GM18861 (cell line): ENCODE measurements around the gene OR11H6.
"Not testable (repeated sequence)": the region's sequence is repeated elsewhere in the genome, so short reads cannot be mapped to it uniquely, and the experiment has no call there.

ENCODE experiments used
- ATAC-seq: cut with Tn5 transposase; IDR thresholded peaks from one replicate; pipeline ENCODE4 v1.9.1; 2021; ENCODE audit not compliant: unreplicated experiment

The OR11H6 gene, protein sequence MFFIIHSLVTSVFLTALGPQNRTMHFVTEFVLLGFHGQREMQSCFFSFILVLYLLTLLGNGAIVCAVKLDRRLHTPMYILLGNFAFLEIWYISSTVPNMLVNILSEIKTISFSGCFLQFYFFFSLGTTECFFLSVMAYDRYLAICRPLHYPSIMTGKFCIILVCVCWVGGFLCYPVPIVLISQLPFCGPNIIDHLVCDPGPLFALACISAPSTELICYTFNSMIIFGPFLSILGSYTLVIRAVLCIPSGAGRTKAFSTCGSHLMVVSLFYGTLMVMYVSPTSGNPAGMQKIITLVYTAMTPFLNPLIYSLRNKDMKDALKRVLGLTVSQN

DNA sequence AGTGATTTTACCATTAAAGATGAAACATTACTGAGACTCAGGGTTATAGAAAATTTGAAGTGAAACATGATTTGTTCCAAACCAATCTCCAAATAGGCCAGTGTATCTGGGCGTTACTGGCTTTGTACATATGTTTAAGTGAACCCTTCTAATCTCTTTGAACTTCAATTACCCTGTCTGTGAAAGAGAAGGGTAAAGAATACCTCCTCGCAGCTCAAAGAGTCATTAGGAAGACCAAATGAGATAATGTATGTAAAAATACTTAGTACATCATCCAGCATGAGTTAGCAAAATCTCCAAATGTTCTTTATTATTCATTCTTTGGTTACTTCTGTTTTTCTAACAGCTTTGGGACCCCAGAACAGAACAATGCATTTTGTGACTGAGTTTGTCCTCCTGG lies at the start of gene OR11H6:
TSS of gene OR11H6 (plus strand) at position 301 of the 400 bp plus-strand sequence. CDS start at position 301, 0 bp downstream.
- no peak for ATAC-seq

DNA sequence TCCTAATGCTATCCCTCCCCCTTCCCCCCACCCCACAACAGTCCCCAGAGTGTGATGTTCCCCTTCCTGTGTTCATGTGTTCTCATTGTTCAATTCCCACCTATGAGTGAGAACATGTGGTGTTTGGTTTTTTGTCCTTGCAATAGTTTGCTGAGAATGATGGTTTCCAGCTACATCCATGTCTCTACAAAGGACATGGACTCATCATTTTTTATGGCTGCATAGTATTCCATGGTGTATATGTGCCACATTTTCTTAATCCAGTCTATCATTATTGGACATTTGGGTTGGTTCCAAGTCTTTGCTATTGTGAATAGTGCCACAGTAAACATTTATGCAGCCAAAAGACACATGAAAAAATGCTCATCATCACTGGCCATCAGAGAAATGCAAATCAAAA lies 49.3 kb upstream of the OR11H6 start:
- ATAC-seq = not testable (repeated sequence)

DNA sequence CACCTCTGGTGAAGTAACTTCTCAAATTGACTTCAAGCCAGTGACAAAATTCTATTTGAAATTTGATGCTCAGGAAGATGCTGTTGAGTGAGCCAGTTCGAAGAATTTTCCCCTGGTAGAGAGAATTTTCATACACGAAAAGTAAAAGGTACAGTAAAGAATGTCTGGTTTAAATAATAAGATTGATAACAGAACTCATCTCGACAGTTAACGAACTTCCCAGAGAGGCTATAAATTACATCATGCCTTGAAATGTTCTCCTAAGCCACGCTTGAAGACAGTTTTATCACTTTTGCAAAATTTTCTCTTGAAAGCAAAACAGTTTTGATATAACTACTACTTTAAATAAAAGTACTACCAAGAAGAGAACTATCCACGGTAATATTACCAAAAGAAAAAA lies 47.2 kb upstream of the OR11H6 start:
- no peak for ATAC-seq

DNA sequence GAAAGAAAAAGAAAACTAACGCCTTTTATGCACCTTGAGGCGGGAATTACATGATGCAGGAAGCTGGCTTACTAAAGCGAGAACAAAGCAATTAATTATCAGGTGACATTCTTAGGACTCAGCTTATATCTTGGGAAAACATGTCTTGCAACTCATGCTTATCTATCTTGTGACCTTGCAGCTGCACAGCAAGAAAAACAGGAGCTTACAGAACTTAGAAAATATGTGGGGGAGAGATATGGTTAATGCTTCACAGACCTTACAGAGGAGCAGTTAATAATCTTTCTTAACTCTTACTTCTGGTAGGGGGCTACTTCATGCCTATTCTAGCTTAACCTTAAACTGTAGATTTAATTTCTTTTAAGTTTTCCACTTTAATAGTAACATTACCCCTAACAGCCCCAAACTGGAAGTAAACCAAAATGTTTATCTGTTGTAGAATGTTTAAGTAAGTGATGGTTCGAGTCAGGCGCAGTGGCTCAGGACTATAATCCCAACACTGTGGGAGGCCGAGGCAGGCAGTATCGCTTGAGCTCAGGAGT lies 46.0 kb upstream of the OR11H6 start:
- no peak for ATAC-seq

DNA sequence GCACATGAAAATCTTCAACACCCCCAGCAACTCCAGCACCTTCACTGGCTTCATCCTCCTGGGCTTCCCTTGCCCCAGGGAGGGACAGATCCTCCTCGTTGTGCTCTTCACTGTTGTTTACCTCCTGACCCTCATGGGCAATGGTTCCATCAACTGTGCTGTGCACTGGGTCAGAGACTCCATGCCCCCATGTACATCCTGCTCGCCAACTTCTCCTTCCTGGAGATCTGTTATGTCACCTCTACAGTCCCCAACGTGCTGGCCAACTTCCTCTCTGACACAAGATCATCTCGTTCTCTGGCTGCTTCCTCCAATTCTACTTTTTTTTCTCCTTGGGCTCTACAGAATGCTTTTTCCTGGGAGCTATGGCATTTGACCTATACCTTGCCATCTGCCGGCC lies 44.3 kb upstream of the OR11H6 start:
- ATAC-seq = no peak

DNA sequence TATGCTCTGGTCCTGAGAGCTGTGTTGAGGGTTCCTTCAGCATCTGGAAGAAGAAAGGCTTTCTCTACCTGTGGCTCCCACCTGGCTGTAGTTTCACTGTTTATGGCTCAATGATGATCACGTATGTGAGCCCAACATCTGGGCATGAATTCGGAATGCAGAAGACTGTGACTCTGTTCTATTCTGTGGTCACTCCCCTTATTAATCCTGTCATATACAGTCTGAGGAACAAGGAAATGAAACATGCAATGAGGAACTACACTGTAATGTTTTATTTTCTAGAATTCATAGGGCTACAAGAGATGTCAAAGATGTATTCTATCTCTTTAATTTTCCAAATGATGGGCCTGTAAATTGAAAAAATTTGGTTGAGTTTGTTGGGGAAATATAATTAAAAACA lies 43.6 kb upstream of the OR11H6 start:
- no peak for ATAC-seq

DNA sequence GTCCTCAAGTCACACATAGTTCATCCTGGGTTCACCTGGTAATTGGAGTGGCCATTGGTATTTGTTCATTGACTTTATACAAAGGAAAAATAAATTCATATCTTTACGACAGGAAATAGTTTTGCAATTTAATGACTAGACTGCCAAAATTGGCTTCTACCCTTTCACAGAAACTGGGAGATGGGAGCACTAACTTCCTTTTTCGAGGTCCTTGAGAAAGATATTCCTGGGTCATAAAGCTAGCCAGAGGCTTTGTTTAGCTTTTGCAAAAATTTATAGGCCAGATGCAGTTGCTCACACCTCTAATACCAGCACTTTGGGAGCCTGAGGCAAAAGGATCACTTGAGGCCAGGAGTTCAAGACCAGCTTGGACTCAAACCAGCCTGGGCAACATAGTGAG lies 43.0 kb upstream of the OR11H6 start:
- ATAC-seq = no peak

DNA sequence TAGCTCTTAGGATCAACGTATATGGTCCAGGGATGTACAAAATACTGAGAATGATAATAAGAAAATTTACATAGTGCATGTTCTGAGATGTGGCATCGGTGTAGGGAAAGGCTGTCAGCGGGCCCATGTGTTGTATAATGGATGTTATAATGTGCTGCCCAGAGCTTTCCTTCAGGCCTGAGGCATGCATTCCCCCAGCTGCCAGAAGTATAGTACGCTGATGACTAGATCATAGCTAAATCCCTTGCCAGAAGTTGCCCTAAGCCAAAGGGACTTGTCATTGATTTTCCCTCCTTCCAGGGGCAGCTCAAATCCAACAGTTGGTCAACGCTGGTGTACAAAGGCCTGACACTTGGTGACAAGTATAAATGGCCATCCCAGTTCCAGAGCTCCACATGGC lies 39.3 kb upstream of the OR11H6 start:
- no peak for ATAC-seq

DNA sequence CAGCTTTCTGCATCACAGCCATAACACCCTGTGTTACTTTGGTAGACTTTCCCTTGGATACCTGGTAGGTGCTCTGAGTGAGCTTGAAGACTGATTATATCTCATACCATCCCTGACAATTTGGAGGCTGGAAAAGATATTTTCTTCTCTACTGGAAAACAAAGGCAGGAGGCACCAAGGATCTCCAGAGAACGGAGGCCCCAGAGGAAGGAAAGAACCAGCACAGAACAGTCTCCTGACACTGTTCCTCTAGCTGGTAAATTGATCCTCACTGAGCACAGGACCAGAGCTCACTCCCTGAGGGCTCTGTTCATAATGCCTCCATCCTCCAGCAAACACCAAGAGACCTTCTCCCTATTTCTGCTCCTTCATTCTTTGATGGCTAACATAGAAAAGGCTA lies 32.9 kb upstream of the OR11H6 start, which contains the start of gene OR11G2:
TSS of gene OR11G2 (plus strand) at position 301 of the 400 bp plus-strand sequence. CDS start 6,542 bp downstream, outside the sequence.
- ATAC-seq = no peak

DNA sequence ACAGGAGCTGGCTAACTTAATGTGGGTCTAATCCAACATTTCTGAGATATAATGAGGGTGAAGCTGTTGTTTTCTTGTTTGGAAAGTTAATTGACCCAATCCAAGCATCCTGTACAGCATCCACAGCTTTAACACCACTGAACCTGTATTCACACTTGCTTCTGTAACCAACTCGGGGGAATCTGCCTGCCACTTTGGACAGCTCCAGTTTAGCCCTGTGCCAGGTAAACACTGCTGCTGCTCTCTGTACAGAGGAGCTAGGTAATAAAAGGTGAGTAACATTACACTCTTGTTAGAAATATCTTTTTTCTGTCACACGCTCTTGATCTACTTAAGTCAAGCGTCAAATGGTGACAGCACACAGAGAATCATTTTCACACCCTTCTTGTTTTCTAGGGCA lies 32.1 kb upstream of the OR11H6 start:
- no peak for ATAC-seq

DNA sequence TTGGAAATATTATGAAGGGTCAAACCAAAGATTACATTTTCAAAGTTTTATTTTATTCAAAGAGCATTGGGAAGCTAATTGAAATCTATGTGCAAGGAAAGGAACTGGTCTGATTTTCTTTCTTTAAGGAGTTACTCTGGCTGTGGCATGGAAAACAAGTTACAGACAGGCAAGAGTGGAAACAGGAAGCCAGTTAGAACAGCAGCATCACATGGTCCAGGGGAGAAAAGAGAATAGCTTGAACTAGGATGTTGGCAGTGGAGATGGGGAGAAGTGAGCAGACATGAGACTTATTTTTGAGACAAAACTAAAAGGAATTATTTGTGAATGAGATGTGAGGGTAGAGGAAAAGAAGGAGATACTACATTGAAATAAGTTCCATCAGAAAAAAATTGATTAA lies 29.4 kb upstream of the OR11H6 start:
- ATAC-seq = no peak

DNA sequence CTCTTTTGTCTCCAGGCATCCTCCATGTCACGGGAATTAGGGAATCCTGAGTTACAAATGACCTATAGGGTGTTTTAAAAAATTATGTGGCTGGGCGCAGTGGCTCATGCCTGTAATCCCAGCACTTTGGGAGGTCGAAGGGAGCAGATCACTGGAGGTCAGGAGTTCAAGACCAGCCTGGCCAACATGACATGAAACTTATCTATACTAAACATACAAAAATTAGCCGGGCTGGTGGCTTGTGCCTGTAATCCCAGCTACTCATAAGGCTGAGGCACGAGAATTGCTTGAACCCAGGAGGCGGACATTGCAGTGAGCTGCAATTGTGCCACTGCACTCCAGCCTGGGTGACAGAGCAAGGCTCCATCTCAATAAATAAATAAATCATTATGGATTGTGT lies 28.3 kb upstream of the OR11H6 start:
- ATAC-seq = not testable (repeated sequence)

DNA sequence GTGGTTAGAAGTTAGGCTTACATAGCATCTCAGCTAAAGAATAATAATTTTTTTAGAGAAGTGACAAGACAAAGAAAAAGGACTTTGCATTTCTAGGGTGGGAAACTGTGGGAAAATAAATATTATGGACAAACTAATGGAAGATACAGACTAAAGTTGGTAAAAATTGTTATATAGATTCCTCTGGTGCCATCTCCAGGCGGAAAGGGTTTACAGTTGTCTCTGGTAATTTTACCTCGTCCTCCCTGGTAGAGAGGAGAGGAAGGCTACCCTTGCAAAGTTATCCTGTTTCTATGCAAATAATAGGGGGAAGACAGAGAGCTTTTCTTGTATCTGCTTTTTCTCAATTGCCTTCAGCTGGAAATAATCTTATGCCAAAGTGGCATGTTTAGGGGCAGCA lies 27.6 kb upstream of the OR11H6 start:
- ATAC-seq = no peak

DNA sequence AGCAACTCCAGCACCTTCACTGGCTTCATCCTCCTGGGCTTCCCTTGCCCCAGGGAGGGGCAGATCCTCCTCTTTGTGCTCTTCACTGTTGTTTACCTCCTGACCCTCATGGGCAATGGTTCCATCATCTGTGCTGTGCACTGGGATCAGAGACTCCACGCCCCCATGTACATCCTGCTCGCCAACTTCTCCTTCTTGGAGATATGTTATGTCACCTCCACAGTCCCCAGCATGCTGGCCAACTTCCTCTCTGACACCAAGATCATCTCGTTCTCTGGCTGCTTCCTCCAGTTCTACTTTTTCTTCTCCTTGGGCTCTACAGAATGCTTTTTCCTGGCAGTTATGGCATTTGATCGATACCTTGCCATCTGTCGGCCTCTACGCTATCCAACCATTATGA lies 26.1 kb upstream of the OR11H6 start:
- ATAC-seq = no peak

DNA sequence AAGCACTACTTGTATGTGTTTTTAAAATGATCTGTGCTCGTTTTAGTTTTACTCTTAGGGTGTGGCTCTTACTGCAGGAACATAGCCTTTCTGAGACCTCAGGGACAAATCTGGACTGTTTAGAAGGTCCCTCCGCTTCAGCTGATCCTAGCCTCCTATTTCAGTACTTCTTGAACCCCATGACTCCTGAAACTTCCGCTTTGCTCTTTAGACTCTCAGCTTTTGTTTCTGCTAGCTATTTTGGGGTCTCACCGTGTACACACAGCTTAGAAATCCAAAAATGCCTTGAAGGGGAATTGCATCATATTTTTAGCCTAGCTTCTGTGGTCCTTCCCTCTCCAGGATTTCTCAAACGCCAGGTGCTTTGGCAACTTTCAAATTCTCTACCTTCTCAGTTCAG lies 24.5 kb upstream of the OR11H6 start:
- no peak for ATAC-seq

DNA sequence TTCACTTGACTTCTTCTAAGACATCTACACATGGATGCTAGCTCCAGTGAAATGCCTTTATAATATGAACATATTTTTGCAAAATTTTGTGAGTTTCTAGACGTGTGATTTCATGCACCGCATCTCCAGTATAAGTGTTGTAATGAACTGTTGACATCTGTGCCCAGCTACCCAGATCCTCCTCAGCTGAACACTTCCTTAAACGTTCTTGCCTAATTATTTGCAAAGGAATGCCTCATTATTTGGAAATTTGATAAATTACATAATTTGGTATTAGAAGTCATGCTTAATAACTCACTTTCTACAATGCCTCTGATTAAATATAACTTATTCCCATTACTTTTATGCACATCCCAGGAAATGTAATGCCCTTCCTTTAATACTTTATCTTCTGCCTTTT lies 18.8 kb upstream of the OR11H6 start:
- ATAC-seq = no peak

DNA sequence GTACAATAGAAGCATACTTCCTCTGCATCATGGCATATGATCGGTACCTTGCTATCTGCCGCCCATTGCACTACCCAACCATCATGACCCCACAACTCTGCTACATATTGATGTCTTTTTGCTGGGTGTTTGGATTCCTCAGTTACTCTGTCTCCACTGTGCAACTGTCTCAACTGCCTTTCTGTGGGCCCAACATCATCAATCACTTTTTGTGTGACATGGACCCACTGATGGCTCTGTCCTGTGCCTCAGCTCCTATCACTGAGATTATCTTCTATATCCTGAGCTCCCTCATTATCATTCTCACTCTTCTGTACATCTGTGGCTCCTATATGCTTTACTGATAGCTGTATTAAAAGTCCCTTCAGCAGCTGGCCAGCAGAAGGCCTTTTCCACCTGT lies 13.9 kb upstream of the OR11H6 start:
- ATAC-seq = no peak

DNA sequence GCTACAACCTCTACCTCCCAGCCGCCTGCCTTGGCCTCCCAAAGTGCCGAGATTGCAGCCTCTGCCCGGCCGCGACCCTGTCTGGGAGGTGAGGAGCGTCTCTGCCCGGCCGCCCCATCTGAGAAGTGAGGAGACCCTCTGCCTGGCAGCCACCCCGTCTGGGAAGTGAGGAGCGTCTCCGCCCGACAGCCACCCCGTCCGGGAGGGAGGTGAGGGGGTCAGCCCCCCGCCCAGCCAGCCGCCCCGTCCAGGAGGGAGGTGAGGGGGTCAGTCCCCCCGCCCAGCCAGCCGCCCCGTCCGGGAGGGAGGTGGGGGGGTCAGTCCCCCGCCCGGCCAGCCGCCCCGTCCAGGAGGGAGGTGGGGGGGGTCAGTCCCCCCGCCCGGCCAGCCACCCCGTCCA lies 11.1 kb upstream of the OR11H6 start:
- ATAC-seq = not testable (repeated sequence)

DNA sequence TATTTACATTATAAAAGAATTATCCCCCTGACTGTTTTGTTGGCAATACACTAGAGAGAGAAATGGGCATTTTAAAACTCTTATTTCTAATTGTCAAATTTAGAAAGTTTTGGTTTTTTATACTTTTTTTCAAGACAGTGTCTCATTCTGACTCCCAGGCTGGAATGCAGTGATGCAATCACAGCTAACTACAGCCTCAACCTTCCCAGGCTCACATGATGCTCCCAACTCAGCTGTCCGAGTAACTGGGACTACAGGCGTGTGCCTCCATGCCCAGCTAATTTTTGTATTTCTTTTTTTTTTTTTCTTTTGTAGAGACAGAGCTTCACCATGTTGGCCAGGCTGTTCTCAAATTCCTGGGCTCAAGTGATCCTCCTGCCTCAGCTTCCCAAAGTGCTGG lies 8.3 kb upstream of the OR11H6 start:
- no peak for ATAC-seq

DNA sequence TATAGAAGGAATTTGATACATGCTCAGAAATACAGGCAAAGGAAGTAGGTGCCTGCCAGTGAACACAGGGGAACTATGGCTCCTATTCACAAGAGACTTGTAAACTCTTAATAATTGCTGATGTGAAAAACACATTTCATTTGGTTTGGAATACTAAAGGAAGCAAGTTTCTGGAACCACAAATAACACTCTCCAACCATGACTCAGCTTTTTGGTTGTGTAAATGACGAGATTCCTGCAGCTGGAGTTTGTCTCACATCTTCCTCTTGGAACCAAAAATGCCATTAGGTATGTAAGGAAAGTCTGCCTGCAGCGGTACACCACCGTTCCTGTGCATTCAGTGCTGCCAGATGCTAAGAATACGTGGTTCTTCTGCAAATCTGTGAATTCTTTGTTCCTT lies 4.5 kb upstream of the OR11H6 start:
- no peak for ATAC-seq

DNA sequence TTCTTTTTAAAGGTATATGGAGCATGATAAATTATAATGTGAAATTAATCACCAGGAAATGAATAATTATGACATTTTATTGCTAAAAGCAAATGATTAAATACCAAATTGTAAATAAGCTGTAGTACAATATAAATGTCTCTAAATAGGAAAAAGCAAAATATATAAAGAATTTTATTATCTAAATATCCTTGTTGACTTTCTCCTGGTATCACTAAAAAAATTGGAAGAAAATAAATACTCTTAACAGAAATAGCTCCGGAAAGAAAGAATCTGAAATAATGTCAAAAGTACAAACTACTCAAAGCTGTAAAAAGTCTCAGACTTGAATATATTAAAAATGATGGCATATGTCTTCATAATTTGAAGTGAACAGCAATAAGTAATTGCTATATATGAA lies 5.2 kb downstream of the OR11H6 start, which contains the start of gene OR11H7:
TSS of gene OR11H7 (plus strand) at position 301 of the 400 bp plus-strand sequence.
- ATAC-seq = no peak

DNA sequence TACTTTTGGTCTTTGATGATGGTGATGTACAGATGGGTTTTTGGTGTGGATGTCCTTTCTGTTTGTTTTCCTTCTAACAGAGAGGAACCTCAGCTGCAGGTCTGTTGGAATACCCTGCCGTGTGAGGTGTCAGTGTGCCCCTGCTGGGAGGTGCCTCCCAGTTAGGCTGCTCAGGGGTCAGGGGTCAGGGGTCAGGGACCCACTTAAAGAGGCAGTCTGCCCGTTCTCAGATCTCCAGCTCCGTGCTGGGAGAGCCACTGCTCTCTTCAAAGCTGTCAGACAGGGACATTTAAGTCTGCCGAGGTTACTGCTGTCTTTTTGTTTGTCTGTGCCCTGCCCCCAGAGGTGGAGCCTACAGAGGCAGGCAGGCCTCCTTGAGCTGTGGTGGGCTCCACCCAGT lies 11.9 kb downstream of the OR11H6 start:
- ATAC-seq = not testable (repeated sequence)
